Measurements from ENCODE around the gene SSR1. TPM values are rescaled to one million over a fixed set of nuclear protein-coding genes. Genes with fewer than 3 reads are reported as not detected.

Gene SSR1
- total and polyA plus RNA-seq, 2 donors from 2014 or later, result 40.4 to 163 TPM

GRCh38 chr6:7332090-7332745, 19.2 kb upstream of the SSR1 start:
- Histone ChIP-seq H3K4me1 (ENCODE audit: control insufficient read depth in 2 of 3, insufficient read depth in 2 of 3, low read depth in 1 of 3, low read length in 3 of 3) (no peaks in the 10 kb centered on the region), H3K4me3 (ENCODE audit: low read length in 3 of 3) (no peak overlapping the region), H3K9ac (ENCODE audit: low read length in 3 of 3) (no peak overlapping the region), H3K36me3 (ENCODE audit: control insufficient read depth in 2 of 3, insufficient read depth in 3 of 3, low read length in 3 of 3) (no peaks in the 10 kb centered on the region), H3K9me3 (ENCODE audit: control insufficient read depth in 2 of 3, insufficient read depth in 1 of 3, low read length in 3 of 3) (no peaks in the 10 kb centered on the region), H3K27me3 (ENCODE audit: control insufficient read depth, insufficient read depth, low read length) (no peaks in the 10 kb centered on the region), H3K27ac (ENCODE audit: low read depth in 2 of 2, low read length in 2 of 2) (no peak overlapping the region)
- intact Hi-C loops (cut with DNase I), result no loop called here
- FAIRE-seq, result no peak
- no peak for TF ChIP-seq CTCF (IDR thresholded peaks at IDR 0.05; ENCODE audit: borderline replicate concordance, extremely low read depth, insufficient read depth)
- no peak for DNase-seq

GRCh38 chr6:7331452-7331851, 18.5 kb upstream of the SSR1 start:
- H3K4me3 ChIP-seq (ENCODE audit: low read length in 3 of 3), result no peak overlapping the region
- intact Hi-C loops (cut with DNase I), result no loop called here
- no peaks in the 10 kb centered on the region for H3K9me3 ChIP-seq (ENCODE audit: control insufficient read depth in 2 of 3, insufficient read depth in 1 of 3, low read length in 3 of 3)
- H3K27me3 ChIP-seq (ENCODE audit: control insufficient read depth, insufficient read depth, low read length), result no peaks in the 10 kb centered on the region
- DNase-seq (no peak), FAIRE-seq (no peak)
- no peak overlapping the region for H3K27ac ChIP-seq (ENCODE audit: low read depth in 2 of 2, low read length in 2 of 2)
- H3K4me1 ChIP-seq (ENCODE audit: control insufficient read depth in 2 of 3, insufficient read depth in 2 of 3, low read depth in 1 of 3, low read length in 3 of 3), result no peaks in the 10 kb centered on the region
- no peaks in the 10 kb centered on the region for H3K36me3 ChIP-seq (ENCODE audit: control insufficient read depth in 2 of 3, insufficient read depth in 3 of 3, low read length in 3 of 3)
- no peak for TF ChIP-seq CTCF (IDR thresholded peaks at IDR 0.05; ENCODE audit: borderline replicate concordance, extremely low read depth, insufficient read depth)
- no peak overlapping the region for H3K9ac ChIP-seq (ENCODE audit: low read length in 3 of 3)

- H3K27ac ChIP-seq (ENCODE audit: low read depth in 2 of 2, low read length in 2 of 2), result no peak overlapping the region
- intact Hi-C loops (cut with DNase I), result no loop called here
- no peak for TF ChIP-seq CTCF (IDR thresholded peaks at IDR 0.05; ENCODE audit: borderline replicate concordance, extremely low read depth, insufficient read depth)
- H3K4me1 ChIP-seq (ENCODE audit: control insufficient read depth in 2 of 3, insufficient read depth in 2 of 3, low read depth in 1 of 3, low read length in 3 of 3), result no peaks in the 10 kb centered on the region
- FAIRE-seq, result no peak
- DNase-seq, result no peak
- no peak overlapping the region for H3K4me3 ChIP-seq (ENCODE audit: low read length in 3 of 3)
- H3K9me3 ChIP-seq (ENCODE audit: control insufficient read depth in 2 of 3, insufficient read depth in 1 of 3, low read length in 3 of 3), result no peaks in the 10 kb centered on the region
- no peak overlapping the region for H3K9ac ChIP-seq (ENCODE audit: low read length in 3 of 3)
- H3K27me3 ChIP-seq (ENCODE audit: control insufficient read depth, insufficient read depth, low read length), result no peaks in the 10 kb centered on the region
- no peaks in the 10 kb centered on the region for H3K36me3 ChIP-seq (ENCODE audit: control insufficient read depth in 2 of 3, insufficient read depth in 3 of 3, low read length in 3 of 3)
Observed at GRCh38 chr6:7328243-7328642, 15.2 kb upstream of the SSR1 start.

GRCh38 chr6:7325750-7326149, 12.8 kb upstream of the SSR1 start:
- Histone ChIP-seq H3K4me1 (ENCODE audit: control insufficient read depth in 2 of 3, insufficient read depth in 2 of 3, low read depth in 1 of 3, low read length in 3 of 3) (no peaks in the 10 kb centered on the region), H3K9me3 (ENCODE audit: control insufficient read depth in 2 of 3, insufficient read depth in 1 of 3, low read length in 3 of 3) (no peaks in the 10 kb centered on the region), H3K4me3 (ENCODE audit: low read length in 3 of 3) (no peak overlapping the region), H3K27ac (ENCODE audit: low read depth in 2 of 2, low read length in 2 of 2) (no peak overlapping the region), H3K9ac (ENCODE audit: low read length in 3 of 3) (no peak overlapping the region), H3K36me3 (ENCODE audit: control insufficient read depth in 2 of 3, insufficient read depth in 3 of 3, low read length in 3 of 3) (no peaks in the 10 kb centered on the region), H3K27me3 (ENCODE audit: control insufficient read depth, insufficient read depth, low read length) (no peaks in the 10 kb centered on the region)
- no peak for TF ChIP-seq CTCF (IDR thresholded peaks at IDR 0.05; ENCODE audit: borderline replicate concordance, extremely low read depth, insufficient read depth)
- intact Hi-C loops (cut with DNase I), result no loop called here
- no peak for DNase-seq
- no peak for FAIRE-seq

Data from kidney (tissue), 14 donors.